ENCODE data around the gene NUP133. TPM values are rescaled to one million over a fixed set of nuclear protein-coding genes. Genes with fewer than 3 reads are reported as not detected.
A peak's percentile ranks its signal among the peaks of the same experiment; 100 is the strongest.

Gene NUP133
- total RNA-seq, 4 donors from 2014 or later: 15.4 to 40.4 (median 25.5) TPM

DNA sequence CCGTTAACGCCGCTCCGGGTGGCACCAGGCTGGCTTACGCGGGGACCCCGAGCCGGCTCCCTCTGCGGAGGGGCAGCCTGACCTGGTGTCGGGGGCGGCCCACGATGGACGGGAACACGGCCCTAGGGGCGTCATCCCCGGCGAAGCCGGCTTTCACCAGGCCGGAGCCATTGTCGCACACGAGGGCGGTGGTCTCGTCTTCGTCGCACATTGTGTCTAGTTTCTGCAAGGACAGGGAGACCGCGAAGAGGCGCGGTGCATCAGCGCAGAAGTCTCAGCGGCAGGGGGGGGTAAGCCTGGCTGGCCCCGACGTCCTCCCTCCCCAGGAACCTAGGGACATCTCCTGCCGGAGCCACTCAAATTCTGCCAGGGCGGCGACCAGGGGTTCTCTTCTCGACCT, 75.2 kb downstream of the NUP133 start:
- Histone ChIP-seq H3K9me3 (no peaks in the 10 kb centered on the region), H3K36me3 (no peaks in the 10 kb centered on the region), H3K4me1 (peaks cover 0 to 30% (median 0%) of the 10 kb centered on the region in 4 donors), H3K4me3 (no peak overlapping the region), H3K27me3 (peaks cover 9 to 42% of the 10 kb centered on the region in 2 donors), H3K27ac (no peak overlapping the region)
- no peak for DNase-seq
- TF ChIP-seq POLR2A (IDR thresholded peaks at IDR 0.05): no peak
- TF ChIP-seq, protein P1, sequence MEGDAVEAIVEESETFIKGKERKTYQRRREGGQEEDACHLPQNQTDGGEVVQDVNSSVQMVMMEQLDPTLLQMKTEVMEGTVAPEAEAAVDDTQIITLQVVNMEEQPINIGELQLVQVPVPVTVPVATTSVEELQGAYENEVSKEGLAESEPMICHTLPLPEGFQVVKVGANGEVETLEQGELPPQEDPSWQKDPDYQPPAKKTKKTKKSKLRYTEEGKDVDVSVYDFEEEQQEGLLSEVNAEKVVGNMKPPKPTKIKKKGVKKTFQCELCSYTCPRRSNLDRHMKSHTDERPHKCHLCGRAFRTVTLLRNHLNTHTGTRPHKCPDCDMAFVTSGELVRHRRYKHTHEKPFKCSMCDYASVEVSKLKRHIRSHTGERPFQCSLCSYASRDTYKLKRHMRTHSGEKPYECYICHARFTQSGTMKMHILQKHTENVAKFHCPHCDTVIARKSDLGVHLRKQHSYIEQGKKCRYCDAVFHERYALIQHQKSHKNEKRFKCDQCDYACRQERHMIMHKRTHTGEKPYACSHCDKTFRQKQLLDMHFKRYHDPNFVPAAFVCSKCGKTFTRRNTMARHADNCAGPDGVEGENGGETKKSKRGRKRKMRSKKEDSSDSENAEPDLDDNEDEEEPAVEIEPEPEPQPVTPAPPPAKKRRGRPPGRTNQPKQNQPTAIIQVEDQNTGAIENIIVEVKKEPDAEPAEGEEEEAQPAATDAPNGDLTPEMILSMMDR (IDR thresholded peaks at IDR 0.05): no peak

DNA sequence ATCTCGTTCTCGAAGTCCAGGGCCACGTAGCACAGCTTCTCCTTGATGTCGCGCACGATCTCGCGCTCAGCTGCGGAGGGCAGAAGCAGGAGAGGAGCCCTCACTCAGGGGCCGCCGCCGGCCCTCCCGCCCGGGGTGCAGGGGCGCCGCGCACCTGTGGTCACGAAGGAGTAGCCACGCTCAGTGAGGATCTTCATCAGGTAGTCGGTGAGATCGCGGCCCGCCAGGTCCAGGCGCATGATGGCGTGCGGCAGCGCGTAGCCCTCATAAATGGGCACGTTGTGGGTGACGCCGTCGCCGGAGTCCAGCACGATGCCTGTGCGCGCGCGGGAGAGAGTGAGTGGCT, 76.1 kb downstream of the NUP133 start:
- H3K27me3 ChIP-seq: peaks cover 9 to 42% of the 10 kb centered on the region in 2 donors

DNA sequence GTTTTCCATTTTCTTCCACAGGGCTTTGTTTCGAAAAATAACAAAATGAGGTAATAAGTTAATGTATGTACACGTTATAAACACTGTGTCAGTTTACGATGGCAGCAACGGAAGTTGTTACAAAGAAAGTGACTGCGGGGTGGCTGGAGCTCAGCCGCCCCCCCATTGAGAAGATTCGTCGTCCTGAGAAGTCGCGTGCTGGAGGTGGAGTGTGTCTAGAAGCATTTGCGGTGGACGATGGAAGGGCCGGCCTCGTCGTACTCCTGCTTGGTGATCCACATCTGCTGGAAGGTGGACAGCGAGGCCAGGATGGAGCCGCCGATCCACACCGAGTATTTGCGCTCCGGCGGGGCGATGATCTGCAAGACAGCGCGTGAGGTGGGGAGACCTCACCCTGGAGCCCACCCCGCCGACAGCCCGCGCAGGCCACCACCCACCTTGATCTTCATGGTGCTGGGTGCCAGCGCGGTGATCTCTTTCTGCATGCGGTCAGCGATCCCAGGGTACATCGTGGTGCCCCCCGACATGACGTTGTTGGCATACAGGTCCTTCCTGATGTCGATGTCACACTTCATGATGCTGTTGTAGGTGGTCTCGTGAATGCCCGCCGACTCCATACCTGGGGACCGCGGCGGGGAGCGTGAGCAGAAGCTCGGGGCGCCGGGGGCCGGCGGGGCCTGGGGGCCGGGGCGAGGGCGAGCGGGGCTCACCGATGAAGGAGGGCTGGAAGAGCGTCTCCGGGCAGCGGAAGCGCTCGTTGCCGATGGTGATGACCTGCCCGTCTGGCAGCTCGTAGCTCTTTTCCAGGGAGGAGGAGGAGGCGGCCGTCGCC, 76.6 kb downstream of the NUP133 start:
- Histone ChIP-seq H3K4me3 (peak overlapping the region in 2 of 4 donors; percentile 14 to 15), H3K27me3 (peaks cover 9 to 42% of the 10 kb centered on the region in 2 donors)

More for the DNA sequence above, 76.1 kb downstream of the NUP133 start:
- no peak for TF ChIP-seq POLR2A (IDR thresholded peaks at IDR 0.05)
- TF ChIP-seq, protein P1 (IDR thresholded peaks at IDR 0.05): no peak
- Histone ChIP-seq H3K9me3 (no peaks in the 10 kb centered on the region), H3K27ac (no peak overlapping the region), H3K36me3 (no peaks in the 10 kb centered on the region), H3K4me3 (peak overlapping the region in 2 of 4 donors; percentile 14 to 15), H3K4me1 (peaks cover 0 to 30% (median 0%) of the 10 kb centered on the region in 4 donors)
- no peak for DNase-seq

DNA sequence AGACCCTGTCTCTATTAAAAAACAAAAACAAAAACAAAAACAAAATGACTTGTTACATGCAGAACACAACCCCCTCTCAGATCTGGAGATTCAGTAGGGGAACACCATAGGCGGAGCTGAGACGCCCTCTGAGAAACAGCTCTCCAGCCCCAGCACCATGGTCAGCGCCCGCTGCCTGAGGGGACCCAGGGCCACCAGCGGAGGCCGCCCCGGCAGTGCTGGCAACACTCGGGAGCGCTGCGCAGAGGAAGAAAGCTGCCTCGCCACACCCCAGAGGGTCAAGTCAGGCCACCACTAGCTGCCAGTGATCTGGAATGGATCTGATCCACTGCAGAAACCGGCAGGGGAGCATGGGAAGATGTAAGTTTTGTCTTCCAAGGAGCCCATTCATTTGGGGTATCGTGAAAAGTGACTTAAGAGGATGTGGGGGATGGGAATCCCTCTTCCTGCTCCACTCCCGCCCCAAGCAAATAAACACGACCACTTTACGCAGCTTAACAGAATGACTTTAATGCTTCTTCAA, 77.3 kb downstream of the NUP133 start:
- DNase-seq: peak in 1 of 3 donors; percentile 59
- Histone ChIP-seq H3K4me3 (peak overlapping the region in 1 of 4 donors; percentile 1), H3K9me3 (no peaks in the 10 kb centered on the region), H3K27ac (no peak overlapping the region), H3K36me3 (no peaks in the 10 kb centered on the region), H3K27me3 (peaks cover 9 to 42% of the 10 kb centered on the region in 2 donors), H3K4me1 (peaks cover 0 to 30% (median 0%) of the 10 kb centered on the region in 4 donors)
- TF ChIP-seq POLR2A (IDR thresholded peaks at IDR 0.05): no peak
- TF ChIP-seq, protein P1 (IDR thresholded peaks at IDR 0.05): no peak

More for the DNA sequence above, 76.6 kb downstream of the NUP133 start:
- DNase-seq: no peak
- peaks cover 0 to 30% (median 0%) of the 10 kb centered on the region in 4 donors for H3K4me1 ChIP-seq
- no peak for TF ChIP-seq POLR2A (IDR thresholded peaks at IDR 0.05)
- TF ChIP-seq, protein P1 (IDR thresholded peaks at IDR 0.05): no peak
- H3K9me3 ChIP-seq: no peaks in the 10 kb centered on the region
- no peaks in the 10 kb centered on the region for H3K36me3 ChIP-seq
- H3K27ac ChIP-seq: no peak overlapping the region

DNA sequence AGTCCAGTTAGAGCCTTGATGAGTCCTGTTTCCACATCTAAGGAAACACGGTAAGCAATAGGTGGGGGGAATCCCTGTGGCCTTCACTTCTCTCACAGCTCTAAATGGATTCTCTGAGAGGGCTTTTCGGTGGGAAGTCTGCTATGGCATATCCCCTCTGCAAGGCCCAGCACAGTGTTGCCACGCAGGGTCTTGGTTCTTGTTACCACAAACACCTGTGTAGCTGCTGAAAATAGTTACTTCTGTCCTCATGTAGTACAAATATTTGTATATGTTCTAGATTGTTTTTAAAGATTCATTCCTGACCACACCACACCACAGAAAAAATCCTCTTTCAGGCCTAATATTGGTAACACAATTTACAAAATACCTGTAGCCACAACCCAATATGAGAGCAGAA, 79.9 kb downstream of the NUP133 start:
- peaks cover 9 to 26% of the 10 kb centered on the region in 2 donors for H3K27me3 ChIP-seq
- H3K36me3 ChIP-seq: no peaks in the 10 kb centered on the region
- DNase-seq: no peak
- no peak overlapping the region for H3K4me3 ChIP-seq
- peaks cover 0 to 24% (median 0%) of the 10 kb centered on the region in 4 donors for H3K4me1 ChIP-seq
- TF ChIP-seq, protein P1 (IDR thresholded peaks at IDR 0.05): no peak
- TF ChIP-seq POLR2A (IDR thresholded peaks at IDR 0.05): no peak
- H3K27ac ChIP-seq: no peak overlapping the region
- peaks cover 0 to 9% (median 0%) of the 10 kb centered on the region in 4 donors for H3K9me3 ChIP-seq
